NCI-H2081 (cell line): ENCODE results near the gene PDGFA.
A peak's percentile ranks its signal among the peaks of the same experiment; 100 is the strongest.

Experiments used
- DNase-seq, 2 experiments: peaks; one replicate each; lab custom pipeline; 2025; lab: John Stamatoyannopoulos, UW

Gene PDGFA

DNA sequence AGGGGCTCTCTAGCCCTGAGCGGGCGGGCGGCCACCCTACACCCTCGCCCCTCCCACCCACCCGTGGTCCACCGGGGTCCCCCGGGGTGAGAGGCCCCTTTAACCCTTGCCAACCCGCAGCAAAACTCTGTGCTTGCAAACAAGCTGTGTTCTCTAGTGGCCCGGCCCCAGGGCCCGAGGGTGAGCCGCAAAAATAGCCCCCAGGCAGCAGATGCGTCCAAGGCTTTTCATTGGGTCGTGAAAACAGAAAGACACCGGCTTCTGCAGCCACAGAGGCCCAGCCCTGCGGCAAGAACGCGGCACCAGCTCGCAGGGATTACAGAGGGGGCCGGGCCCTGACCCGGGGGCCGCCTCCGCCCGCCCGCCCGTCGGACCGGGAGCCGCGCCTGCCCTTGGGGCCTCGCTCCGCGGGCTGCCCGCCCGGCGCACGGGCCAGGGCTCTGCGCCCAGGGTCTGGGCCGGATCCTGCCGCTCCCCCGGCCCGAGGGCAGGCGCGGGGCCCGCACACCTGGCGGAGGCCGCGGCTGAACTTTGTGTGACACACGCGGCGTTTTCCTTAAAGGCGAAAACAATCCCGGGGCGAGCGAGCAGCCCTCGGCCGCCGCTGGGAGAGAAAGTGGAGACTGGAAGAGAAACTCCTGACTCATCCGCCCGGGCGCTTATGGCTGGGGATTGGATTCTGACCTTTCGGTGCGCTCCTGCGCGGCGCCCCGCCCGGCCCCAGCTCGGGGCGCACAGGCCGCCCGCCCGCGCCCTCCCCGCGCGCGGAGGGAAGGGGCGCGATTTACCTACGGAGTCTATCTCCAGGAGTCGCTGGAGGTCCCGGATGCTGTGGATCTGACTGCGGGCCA, 2.8 kb downstream of the PDGFA start:
- no peak for DNase-seq

DNA sequence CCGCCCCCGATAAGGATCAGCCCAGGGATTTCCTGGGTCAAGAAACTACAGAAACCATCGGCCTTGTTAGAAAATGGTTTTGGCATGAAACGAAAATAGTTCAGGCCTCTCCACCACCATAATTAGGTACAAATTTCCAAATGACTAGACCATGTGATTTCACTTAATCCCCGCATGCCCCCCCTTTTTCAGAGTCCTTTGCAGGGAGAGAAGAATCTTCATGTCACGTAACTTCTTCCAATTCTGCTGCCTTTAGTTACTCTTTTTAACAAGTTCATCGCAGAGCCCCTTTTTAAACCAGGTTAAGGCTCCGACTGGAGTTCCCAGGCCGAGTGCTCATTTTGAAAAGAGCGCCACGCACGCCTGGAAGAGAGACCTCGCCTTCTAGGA, 3.4 kb downstream of the PDGFA start:
- no peak for DNase-seq

DNA sequence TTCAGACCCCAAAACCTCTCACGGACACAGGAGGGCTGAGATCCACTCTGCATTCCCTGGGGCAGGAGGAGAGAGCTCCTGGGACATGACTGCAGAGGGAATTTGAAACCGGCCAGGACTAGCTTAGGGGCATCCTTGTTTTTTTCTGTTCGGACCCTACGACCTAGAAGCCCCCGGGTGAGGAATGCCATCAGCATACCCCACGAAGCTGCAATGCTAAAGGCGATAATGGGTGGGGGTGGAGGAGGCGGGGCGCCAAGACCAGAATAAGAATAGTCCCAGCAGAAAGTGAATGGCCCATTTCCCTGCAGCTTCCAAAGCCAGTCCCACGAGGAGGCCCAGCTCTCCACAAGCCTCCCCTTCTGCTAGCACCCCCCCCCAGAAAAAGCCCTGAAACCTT, 4.0 kb downstream of the PDGFA start:
- no peak for DNase-seq

DNA sequence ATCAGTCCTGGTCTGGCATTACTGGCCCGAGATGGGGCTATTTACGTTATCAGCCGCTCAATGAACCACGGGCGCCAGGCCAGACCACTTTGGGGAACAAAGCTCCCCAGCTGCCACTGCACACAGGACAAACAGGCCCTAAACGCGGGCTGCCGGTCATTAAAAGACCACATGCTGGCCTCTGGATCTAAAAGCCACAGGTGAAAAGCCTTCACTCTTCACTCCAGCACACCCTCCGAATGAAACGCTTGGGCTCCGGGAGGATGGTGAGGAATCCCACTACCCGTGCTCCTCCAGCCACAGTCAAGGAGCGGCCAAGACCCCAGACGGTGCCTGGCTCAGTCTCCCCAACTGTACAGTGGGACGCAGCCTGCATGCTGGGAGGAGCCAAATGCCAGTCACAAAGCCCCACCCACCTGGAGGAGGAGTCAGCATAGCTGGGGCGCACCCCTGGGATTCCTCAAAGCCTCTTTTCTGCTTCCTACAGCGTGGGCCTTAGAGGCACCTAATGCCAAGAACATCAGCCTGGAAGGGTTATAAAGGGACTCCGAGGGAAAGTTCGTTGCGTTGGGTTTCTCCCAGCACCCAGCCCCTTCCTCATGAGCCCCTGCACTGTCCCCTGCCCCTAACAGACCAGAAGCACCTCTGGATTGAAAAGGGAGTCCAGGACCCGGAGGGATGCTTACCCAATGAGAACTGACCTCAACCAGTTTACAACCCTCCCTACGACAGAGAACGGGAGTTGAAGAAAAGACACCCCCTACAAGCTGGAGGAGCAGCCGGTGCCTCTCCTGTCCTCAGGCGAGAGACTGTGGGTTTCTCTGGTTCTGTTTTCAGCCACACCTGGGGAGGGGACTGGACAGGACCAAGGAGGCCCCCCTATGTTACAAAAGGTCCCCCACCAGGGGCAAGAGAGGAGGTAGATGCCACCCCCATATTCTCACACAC, 4.7 kb downstream of the PDGFA start:
- peak in 1 of 2 experiments; percentile 59 for DNase-seq

DNA sequence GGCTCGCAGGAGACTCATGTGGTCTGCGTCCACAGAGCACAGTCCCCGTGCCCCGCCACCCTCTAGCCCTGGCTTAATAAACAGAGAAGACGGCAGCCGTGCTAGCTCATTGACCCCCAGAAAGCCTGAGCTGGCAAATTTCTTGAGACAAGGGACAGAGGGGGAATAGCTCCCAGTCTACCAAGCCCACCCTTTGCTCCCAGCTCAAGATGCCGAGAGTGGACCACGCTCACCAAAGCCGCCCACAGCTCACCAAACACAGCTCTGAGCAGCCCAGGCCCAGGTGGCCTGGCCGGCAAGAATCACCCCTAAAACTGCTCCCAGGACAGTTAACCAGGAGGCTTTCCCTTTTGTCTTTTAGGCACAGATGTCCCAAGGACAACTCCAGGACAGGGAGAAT, 5.4 kb downstream of the PDGFA start:
- no peak for DNase-seq

DNA sequence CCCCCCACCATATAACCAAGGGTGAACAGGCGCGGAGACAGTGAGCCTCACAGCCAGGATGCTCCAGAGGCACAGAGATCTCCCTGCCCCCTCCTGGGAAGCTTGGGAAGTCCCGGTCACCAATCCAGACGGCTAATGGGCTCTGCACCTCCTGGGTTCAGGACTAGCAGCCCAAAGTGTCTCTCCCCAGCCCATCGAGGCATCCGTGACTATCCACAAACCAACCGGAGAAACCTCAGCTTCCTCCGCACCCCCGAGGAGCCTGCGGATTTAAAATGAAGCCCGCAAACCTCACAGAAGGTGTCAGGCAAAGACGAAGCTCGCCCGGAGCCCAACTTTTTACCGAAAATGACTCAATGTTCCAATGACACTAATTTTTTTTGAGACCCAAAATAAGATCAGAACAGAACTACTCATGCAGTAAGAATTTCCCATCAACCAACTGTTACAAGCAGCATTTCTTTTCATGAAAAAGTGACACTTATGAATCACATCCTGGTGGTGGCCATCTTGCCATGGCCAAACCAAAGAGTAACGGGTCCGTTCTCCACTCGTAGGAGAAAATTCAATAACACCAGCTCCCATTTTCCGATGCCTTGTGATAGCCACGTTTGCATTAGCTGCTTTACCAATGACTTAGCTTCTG, 6.0 kb downstream of the PDGFA start:
- no peak for DNase-seq

DNA sequence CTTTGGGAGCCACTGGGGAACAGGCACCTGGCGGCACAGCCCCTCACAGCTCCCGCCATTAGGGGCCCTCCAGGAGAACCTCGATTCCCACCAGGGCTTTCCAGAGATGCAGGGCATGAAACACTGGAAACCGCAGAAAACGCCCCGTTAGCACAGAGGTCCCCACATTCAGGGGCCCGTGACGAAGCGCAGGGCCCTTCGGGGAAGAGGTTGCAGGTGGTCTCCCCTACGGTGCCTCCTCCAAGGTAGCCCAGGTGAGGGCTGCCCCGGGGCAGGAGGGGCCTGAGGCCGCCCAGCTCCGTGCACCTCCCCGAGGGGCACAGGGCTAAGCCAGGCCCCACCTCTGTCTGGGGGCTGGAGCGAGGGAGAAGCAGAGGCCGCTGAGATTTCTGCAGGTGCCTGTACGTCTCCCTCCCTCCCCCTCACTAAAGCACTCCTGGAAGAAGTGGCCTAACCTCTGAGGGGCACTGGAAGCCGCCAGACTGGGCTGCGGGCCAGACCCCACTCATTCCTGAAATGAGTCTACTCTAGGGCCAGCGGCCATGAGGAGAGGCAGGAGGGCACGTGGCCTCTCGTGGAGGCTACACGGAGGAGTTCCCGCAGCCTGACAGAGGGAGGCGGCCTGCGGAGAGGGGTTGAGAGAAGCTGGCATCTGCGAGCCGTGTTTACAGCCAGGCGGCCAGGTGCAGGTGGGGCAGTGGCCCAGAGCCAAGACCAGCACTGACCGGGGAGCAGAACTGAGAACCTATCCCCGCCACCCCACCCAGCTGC, 6.9 kb downstream of the PDGFA start:
- peak in 1 of 2 experiments; percentile 34 for DNase-seq

DNA sequence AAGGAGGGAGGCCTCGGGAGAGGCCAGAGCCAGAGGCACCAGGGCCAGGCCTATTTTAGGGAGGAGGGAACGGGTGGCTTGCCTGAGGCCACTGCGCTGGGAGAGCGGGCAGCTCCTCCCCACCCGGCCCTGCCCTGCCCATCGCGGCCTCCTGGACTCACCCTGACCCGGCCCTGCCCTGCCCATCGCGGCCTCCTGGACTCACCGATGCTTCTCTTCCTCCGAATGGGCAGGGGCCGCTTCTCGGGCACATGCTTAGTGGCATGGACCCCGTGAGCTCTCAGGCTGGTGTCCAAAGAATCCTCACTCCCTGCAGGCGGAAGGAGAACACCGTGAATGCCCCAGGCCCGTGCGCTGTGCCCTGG, 7.5 kb downstream of the PDGFA start:
- no peak for DNase-seq

DNA sequence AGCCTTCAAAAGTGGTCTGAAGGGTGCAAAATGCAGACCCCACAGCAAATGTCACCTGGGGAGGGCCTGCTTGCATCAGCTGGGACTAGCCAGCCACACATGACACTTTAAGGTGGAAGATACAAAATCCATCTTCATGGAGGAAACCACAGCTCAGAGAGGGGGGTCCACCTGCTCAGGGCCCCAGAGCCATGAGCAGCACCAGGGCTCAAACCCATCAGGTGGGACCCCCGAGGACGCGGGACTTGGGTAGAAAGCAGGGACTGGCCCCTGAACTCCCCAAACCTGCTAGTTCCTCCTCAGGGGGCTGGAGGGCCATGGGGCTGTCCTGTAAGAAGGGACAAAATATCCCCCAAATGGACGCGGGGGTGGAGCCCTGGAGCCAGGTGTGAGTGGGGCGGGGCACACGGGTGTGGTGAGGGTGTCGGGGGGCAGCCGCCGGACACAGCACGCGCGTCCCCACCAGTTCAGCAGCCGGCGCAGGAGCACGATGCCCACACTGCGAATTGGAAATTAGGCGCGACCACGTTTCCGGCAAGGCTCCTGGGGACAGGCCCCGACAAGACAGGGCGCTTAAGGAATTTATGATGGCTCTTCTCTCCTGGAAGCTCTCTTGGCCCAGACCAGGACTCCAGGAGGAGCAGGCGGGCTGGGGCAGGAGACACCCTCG, 8.0 kb downstream of the PDGFA start:
- no peak for DNase-seq

DNA sequence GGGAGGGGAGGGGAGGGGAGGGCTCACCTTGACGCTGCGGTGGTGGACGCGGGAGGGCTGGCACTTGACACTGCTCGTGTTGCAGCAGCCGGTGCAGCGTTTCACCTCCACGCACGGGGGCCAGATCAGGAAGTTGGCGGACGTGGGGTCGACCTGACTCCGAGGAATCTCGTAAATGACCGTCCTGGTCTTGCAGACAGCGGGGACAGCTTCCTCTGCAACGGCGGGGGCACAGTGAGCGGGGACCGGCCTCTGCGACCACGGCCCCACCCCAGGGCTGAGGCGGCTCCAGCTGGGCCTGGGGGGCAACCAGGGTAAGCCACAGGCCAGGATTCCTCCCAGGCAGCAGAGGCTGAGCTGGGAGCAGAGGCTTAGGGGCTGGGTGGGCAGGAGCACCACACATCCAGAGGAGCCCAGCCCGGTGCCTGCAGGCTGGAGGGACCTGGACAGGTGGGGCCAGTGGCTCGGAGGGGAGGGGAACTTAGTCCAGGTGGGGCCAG, 8.8 kb downstream of the PDGFA start:
- no peak for DNase-seq

DNA sequence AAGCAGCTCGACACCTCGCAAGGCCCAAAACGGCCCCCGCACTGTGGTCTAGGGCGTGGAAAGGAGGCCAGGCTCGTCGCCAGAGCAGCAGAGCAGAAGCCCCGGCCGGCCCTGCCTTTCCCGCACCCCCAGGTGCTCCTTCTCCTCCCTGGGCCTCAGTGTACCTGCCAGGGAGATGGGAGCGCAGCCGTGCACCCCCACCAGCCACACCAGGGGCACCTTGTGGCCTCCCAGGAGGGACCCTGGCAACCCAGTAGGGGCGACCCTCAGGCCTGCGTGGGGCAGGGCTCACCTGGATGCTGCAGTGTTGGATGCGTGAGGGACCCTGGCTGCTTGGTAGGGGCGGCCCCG, 9.5 kb downstream of the PDGFA start:
- DNase-seq, result no peak

DNA sequence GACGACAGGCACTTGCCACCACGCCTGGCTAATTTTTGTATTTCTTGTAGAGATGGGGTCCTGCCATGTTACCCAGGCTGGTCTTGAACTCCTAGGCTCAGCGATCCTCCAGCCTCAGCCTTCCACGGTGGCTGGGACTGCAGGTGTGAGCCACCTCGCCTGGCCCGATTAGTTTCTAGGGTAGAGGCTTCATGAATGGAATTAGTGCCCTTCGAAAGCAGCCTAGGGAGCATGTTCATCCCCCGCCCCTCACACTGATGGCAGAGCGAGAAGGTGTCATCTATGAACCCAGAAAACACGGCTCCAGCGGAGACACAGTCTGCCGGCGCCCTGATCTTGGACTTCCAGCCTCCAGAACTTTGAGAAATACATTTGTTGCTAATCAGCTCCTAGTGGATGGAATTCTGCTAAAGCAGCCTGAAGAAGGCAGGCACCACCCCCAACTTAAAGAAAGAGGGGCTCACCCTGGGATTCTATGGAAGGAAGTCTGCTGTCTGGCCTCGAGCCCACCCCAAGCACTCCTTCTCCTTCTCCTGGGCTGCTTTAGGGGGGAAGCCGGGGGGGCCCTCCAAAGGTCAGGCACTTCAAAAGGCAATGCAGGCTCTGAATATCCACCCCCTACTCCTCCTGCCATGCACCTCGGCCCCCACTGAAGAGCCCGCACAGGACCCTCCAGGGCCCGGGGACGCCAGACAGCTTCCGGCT, 10.1 kb downstream of the PDGFA start:
- no peak for DNase-seq

DNA sequence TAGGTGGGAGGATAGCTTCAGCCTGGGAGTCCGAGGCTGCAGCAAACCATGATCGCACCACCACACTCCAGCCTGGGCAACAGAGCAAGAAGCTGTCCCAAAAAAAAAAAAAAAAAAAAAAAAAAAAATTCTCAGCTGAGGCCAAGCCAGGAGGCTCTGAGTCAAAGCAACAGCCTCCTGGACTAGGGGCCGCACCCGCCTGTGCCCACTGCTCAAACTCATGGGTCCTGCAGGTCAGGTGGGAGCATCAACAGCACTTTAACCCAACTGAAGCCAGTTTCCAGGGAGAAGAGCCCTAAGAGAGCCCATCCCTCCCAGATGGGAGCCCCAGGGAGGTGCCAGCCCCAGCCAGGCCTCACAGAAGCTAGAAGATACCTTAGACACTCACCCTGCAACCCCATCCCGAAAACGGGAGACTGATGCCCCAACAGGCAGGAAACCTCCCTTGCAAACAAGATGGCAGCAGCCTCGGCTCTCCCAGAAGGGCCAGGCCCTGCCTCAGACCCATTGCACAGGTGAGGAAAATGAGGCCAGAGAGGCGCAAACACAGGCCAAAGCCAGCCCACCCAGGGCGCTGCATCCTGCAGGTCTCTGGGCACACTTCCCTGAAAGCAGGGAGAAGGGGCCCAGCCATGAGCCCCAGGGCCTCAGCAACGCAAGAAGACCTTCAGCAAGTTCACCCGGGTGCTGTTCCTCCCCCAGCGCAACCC, 11.0 kb downstream of the PDGFA start:
- no peak for DNase-seq

DNA sequence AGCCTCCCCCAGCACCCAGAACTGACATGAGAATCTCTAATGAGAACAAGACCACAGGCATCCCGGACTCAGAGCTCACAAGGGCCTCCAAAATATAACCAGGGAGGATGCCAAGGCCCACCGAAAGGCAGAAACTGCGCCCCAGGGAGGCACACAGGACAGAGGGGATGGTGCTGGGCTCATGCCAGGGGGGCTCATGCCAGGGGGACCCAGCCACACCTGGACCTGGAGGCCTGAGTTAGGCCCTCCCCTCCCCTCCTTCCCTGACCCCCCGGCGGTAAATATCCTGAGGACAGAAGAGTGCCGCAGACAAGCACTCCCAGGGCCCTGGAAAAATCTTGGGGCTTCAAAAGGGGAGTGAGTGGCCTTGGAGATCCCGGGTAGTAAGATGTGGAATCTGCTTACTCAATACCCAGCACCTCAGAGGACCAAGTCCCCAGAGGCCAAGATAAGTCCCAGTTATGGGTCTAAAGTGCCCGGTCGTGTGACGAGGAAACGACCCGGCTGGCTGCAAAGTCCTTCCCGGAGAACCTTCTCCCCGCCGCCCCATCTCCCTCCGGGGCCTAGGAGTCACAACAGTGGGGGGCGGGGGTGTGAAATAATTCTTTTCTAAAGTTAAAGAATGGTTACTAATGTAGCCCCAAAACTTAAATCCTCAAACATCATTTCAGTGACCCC, 11.9 kb downstream of the PDGFA start:
- no peak for DNase-seq

DNA sequence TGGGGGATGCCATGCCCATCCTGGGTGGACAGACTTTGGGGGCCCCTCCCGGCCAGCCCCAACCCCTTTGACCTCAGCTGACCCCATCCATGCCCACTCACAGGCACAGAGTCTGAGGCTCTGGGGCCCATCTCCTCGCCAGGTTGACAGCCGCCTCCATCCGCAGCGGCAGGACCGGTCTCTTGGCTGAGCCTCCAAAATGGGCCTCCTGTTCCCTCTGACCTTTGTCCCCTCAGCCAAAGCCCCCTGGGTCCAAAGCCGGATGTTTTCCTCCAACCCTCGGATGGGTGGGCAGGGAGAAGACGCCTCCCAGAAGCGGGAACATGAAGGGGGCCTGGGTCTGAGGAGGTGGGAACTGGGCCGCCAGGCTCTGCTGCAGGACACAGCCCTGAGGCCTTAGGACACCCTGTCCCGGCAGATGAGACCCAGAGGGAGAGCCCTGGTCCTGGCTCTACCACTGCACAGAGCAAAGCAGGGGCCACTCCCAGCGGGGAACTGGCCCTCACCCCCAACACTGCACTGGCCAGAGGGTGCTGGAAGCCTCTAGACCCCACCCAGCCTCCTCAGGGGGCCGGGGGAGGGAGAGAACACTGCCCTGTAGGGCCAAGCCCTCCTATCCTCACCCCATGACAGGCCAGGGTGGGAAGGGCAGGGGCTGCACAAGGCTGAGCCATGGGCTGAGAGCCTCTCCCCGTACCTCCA, 12.6 kb downstream of the PDGFA start:
- no peak for DNase-seq

DNA sequence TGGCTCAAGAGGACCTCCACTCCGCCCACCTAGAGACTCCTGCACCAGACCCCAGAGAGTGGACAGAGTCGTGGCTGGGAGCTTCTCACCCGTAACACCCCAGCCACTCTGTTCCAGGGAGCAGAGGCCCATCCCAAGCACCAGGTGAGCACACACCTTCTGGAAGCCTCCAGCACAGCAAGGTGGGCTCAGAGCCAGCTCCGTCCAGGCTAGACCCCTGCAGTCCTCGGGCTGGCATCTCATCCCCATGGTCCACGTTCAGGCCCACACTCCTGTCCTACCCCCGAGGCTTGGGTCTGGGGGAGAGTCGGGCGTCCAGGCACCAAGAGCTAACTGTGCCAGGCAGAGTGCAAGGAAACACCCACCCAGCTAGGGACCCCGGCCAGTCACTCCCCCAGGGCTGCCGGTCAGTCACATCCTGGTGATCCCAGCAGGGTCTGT, 13.2 kb downstream of the PDGFA start:
- DNase-seq, result no peak

DNA sequence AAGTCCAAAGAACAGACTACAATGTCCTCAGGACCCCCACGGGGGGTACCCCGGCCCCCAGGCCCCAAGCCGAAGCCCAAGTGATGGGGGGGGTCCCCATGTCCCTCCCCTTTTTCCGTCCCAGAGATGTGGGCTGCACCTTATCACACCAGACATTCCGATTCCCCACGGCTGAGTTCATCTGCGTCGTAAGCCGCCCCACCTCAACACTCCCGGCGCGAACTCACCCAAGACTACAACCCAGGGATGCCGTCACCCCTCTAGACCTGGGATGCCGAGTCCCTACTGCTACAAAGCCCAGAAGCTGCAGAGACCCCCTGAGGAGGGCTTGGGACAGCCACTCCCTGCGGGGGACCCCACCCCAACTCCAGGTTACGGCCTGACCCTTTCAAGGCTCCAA, 14.5 kb downstream of the PDGFA start:
- DNase-seq, result no peak

DNA sequence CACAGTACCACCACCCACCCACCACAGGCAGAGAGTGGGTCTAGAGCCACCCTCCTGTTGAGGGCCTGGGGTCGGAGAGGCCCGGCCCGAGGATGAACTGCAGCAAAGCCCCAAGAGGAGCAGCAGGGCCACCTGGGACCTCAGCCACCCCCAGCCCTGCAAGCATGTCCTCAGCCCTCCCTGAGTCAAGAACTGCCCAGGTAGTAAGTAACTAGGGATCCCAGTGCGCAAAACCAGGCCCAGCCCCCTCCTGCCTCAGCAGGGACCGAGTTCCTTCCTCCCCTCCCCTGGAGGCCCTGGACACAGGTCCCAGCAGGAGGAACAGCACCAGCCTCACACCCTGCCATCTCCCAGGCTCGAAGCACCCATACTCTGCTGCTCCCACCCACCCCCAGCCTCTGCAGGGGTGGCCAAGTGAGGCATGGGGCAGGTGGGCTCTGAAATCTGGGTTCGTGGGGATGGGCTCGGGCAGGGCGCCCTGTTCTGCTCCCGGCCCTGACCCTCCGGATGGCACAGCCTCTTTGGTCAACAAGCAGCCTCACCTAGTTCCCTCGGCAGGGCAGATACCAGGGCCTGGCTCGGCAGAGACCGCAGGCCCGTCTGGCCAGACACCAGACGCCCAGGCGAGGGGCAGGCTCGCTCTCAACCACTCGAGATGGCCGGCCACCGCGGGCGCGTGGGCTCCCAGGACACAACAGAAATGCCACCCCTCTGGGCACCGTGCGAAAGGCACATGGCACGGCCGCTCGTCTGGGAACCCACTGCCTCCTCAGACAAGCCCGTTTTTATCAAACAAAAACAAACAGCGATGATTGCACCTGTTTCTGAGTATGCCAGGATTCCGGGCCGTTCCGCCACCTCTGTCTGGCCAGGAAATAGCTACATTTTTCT, 15.2 kb downstream of the PDGFA start:
- DNase-seq, result no peak
